Fibroblast of lung (primary cell): ENCODE results near the gene KMT2B.

Experiments
- EZH2 ChIP-seq: IDR thresholded peaks from 2 replicates; pipeline ENCODE4 v1.5.1; 2012; ENCODE audit warnings: low read length, control low read depth, mild to moderate bottlenecking; ENCODE audit errors: missing control alignments
- TF ChIP-seq, protein P1 (sequence below), 2 donors: IDR thresholded peaks in 1 of 2; conservative IDR thresholded peaks in 1 of 2; 1 replicate in 1 of 2; 2 replicates in 1 of 2; pipeline ENCODE4 v1.5.1; 2011 to 2012; ENCODE audit warnings: low read length in 2 of 2, control low read depth in 1 of 2, inconsistent platforms in 1 of 2, low read depth in 1 of 2, mild to moderate bottlenecking in 1 of 2

DNA sequence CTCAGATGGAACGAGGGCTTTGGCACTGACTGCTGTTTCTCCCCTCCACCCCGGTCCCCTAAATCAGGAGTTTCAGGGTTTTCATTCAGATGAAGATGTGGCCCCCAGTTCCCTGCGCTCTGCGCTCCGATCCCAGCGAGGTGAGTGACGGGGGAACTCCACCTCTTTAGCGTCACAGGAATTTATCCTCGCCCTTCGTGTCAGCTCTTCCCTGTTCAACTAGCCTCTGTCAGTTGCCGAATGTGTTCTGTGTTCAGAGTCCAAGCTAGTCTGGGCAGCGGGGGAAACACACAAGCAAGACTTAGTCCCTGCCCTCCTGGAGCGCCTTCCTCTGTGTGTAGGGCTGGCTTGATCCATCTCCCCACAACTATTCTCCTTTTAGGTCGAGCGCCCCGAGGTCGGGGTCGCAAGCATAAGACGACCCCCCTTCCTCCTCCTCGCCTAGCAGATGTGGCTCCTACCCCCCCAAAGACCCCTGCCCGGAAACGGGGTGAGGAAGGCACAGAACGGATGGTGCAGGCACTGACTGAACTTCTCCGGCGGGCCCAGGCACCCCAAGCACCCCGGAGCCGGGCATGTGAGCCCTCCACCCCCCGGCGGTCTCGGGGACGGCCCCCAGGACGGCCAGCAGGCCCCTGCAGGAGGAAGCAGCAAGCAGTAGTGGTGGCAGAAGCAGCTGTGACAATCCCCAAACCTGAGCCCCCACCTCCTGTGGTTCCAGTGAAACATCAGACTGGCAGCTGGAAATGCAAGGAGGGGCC, 1.8 kb downstream of the KMT2B start:
- TF ChIP-seq, protein P1, sequence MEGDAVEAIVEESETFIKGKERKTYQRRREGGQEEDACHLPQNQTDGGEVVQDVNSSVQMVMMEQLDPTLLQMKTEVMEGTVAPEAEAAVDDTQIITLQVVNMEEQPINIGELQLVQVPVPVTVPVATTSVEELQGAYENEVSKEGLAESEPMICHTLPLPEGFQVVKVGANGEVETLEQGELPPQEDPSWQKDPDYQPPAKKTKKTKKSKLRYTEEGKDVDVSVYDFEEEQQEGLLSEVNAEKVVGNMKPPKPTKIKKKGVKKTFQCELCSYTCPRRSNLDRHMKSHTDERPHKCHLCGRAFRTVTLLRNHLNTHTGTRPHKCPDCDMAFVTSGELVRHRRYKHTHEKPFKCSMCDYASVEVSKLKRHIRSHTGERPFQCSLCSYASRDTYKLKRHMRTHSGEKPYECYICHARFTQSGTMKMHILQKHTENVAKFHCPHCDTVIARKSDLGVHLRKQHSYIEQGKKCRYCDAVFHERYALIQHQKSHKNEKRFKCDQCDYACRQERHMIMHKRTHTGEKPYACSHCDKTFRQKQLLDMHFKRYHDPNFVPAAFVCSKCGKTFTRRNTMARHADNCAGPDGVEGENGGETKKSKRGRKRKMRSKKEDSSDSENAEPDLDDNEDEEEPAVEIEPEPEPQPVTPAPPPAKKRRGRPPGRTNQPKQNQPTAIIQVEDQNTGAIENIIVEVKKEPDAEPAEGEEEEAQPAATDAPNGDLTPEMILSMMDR (conservative IDR thresholded peaks at IDR 0.05 in 1 of 2, IDR thresholded peaks at IDR 0.05 in 1 of 2; ENCODE audit: low read depth in 1 of 2, low read length in 2 of 2): no peak
- TF ChIP-seq EZH2: no peak
